ENCODE data around the gene TTC23L.

DNA sequence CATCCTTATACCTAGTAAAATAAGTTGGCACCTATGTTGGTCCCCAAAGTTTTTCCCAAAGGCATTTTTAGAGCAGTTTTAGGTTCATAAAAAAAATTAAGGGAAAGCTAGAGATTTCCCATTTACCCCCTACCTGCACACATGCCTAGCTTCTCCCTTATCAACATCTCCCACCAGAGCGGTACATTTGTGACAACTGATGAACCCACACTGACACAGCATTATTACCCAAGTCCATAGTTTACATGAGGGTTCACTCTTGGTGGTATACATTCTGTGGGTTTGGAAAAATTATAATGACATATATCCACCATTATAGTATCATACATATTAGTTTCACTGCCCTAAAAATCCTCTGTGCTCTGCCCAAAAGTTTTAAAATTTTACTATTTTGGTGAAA is 64.3 kb downstream of the TTC23L start:
- TF ChIP-seq, protein P1, sequence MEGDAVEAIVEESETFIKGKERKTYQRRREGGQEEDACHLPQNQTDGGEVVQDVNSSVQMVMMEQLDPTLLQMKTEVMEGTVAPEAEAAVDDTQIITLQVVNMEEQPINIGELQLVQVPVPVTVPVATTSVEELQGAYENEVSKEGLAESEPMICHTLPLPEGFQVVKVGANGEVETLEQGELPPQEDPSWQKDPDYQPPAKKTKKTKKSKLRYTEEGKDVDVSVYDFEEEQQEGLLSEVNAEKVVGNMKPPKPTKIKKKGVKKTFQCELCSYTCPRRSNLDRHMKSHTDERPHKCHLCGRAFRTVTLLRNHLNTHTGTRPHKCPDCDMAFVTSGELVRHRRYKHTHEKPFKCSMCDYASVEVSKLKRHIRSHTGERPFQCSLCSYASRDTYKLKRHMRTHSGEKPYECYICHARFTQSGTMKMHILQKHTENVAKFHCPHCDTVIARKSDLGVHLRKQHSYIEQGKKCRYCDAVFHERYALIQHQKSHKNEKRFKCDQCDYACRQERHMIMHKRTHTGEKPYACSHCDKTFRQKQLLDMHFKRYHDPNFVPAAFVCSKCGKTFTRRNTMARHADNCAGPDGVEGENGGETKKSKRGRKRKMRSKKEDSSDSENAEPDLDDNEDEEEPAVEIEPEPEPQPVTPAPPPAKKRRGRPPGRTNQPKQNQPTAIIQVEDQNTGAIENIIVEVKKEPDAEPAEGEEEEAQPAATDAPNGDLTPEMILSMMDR (IDR thresholded peaks at IDR 0.05; ENCODE audit: control extremely low read depth in 1 of 3, insufficient read depth in 1 of 3, low read depth in 1 of 3, low read length in 3 of 3), result no peak
- no peak for TF ChIP-seq EZH2 (IDR thresholded peaks at IDR 0.05; ENCODE audit: low read depth, low read length, severe bottlenecking)
- TF ChIP-seq, protein P2, sequence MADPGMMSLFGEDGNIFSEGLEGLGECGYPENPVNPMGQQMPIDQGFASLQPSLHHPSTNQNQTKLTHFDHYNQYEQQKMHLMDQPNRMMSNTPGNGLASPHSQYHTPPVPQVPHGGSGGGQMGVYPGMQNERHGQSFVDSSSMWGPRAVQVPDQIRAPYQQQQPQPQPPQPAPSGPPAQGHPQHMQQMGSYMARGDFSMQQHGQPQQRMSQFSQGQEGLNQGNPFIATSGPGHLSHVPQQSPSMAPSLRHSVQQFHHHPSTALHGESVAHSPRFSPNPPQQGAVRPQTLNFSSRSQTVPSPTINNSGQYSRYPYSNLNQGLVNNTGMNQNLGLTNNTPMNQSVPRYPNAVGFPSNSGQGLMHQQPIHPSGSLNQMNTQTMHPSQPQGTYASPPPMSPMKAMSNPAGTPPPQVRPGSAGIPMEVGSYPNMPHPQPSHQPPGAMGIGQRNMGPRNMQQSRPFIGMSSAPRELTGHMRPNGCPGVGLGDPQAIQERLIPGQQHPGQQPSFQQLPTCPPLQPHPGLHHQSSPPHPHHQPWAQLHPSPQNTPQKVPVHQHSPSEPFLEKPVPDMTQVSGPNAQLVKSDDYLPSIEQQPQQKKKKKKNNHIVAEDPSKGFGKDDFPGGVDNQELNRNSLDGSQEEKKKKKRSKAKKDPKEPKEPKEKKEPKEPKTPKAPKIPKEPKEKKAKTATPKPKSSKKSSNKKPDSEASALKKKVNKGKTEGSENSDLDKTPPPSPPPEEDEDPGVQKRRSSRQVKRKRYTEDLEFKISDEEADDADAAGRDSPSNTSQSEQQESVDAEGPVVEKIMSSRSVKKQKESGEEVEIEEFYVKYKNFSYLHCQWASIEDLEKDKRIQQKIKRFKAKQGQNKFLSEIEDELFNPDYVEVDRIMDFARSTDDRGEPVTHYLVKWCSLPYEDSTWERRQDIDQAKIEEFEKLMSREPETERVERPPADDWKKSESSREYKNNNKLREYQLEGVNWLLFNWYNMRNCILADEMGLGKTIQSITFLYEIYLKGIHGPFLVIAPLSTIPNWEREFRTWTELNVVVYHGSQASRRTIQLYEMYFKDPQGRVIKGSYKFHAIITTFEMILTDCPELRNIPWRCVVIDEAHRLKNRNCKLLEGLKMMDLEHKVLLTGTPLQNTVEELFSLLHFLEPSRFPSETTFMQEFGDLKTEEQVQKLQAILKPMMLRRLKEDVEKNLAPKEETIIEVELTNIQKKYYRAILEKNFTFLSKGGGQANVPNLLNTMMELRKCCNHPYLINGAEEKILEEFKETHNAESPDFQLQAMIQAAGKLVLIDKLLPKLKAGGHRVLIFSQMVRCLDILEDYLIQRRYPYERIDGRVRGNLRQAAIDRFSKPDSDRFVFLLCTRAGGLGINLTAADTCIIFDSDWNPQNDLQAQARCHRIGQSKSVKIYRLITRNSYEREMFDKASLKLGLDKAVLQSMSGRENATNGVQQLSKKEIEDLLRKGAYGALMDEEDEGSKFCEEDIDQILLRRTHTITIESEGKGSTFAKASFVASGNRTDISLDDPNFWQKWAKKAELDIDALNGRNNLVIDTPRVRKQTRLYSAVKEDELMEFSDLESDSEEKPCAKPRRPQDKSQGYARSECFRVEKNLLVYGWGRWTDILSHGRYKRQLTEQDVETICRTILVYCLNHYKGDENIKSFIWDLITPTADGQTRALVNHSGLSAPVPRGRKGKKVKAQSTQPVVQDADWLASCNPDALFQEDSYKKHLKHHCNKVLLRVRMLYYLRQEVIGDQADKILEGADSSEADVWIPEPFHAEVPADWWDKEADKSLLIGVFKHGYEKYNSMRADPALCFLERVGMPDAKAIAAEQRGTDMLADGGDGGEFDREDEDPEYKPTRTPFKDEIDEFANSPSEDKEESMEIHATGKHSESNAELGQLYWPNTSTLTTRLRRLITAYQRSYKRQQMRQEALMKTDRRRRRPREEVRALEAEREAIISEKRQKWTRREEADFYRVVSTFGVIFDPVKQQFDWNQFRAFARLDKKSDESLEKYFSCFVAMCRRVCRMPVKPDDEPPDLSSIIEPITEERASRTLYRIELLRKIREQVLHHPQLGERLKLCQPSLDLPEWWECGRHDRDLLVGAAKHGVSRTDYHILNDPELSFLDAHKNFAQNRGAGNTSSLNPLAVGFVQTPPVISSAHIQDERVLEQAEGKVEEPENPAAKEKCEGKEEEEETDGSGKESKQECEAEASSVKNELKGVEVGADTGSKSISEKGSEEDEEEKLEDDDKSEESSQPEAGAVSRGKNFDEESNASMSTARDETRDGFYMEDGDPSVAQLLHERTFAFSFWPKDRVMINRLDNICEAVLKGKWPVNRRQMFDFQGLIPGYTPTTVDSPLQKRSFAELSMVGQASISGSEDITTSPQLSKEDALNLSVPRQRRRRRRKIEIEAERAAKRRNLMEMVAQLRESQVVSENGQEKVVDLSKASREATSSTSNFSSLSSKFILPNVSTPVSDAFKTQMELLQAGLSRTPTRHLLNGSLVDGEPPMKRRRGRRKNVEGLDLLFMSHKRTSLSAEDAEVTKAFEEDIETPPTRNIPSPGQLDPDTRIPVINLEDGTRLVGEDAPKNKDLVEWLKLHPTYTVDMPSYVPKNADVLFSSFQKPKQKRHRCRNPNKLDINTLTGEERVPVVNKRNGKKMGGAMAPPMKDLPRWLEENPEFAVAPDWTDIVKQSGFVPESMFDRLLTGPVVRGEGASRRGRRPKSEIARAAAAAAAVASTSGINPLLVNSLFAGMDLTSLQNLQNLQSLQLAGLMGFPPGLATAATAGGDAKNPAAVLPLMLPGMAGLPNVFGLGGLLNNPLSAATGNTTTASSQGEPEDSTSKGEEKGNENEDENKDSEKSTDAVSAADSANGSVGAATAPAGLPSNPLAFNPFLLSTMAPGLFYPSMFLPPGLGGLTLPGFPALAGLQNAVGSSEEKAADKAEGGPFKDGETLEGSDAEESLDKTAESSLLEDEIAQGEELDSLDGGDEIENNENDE (IDR thresholded peaks at IDR 0.05; ENCODE audit: insufficient replicate concordance, low read length), result no peak
- no peak for TF ChIP-seq SP2 (IDR thresholded peaks at IDR 0.05; ENCODE audit: low read length)
- TF ChIP-seq JUND (IDR thresholded peaks at IDR 0.05; ENCODE audit: low read length), result no peak
- TF ChIP-seq ZNF274 (IDR thresholded peaks at IDR 0.05; ENCODE audit: borderline replicate concordance, extremely low read depth, low read length), result no peak

Measured in H1 (cell line).